Kidney epithelial cell (primary cell): ENCODE results near the gene GPR15. TPM values are rescaled to one million over a fixed set of nuclear protein-coding genes. Genes with fewer than 3 reads are reported as not detected.

Experiments used
- DNase-seq: peaks from one replicate; pipeline ENCODE4 v3.0.0-alpha.2; 2010; ENCODE audit warnings: low read depth
- H3K27me3 ChIP-seq: 2 replicates; pipeline ENCODE4 v1.6.0; 2011; ENCODE audit warnings: low read length; ENCODE audit not compliant: control insufficient read depth, insufficient read depth
- H3K36me3 ChIP-seq: 2 replicates; pipeline ENCODE4 v1.5.1; 2011; ENCODE audit warnings: low read length; ENCODE audit not compliant: control insufficient read depth, insufficient read depth
- H3K4me3 ChIP-seq: 2 replicates; pipeline ENCODE4 v1.5.1; 2011; ENCODE audit warnings: low read depth, mild to moderate bottlenecking, control low read depth, low read length
- total RNA-seq: library from RNA; depleted of rRNA; stranded (reverse); fragments of >200 nt; gene quantifications from 2 replicates; pipeline ENCODE4 v1.2.3, GENCODE V29; 2015
- TF ChIP-seq, protein P1 (sequence below): IDR thresholded peaks from 2 replicates; pipeline ENCODE4 v1.5.1; 2011; ENCODE audit warnings: mild to moderate bottlenecking, moderate library complexity, low read length, control low read depth, inconsistent platforms; ENCODE audit not compliant: insufficient read depth, poor library complexity, severe bottlenecking

The GPR15 gene
- total RNA-seq, 1 donor from 2014 or later = not detected

- TF ChIP-seq, protein P1, sequence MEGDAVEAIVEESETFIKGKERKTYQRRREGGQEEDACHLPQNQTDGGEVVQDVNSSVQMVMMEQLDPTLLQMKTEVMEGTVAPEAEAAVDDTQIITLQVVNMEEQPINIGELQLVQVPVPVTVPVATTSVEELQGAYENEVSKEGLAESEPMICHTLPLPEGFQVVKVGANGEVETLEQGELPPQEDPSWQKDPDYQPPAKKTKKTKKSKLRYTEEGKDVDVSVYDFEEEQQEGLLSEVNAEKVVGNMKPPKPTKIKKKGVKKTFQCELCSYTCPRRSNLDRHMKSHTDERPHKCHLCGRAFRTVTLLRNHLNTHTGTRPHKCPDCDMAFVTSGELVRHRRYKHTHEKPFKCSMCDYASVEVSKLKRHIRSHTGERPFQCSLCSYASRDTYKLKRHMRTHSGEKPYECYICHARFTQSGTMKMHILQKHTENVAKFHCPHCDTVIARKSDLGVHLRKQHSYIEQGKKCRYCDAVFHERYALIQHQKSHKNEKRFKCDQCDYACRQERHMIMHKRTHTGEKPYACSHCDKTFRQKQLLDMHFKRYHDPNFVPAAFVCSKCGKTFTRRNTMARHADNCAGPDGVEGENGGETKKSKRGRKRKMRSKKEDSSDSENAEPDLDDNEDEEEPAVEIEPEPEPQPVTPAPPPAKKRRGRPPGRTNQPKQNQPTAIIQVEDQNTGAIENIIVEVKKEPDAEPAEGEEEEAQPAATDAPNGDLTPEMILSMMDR = no peak
- H3K4me3 ChIP-seq = no peak overlapping the region
- H3K27me3 ChIP-seq = no peaks in the 10 kb centered on the region
- DNase-seq = no peak
- H3K36me3 ChIP-seq = no peaks in the 10 kb centered on the region
Measured at GRCh38 chr3:98540346-98540745, 8.6 kb downstream of the GPR15 start.

DNA sequence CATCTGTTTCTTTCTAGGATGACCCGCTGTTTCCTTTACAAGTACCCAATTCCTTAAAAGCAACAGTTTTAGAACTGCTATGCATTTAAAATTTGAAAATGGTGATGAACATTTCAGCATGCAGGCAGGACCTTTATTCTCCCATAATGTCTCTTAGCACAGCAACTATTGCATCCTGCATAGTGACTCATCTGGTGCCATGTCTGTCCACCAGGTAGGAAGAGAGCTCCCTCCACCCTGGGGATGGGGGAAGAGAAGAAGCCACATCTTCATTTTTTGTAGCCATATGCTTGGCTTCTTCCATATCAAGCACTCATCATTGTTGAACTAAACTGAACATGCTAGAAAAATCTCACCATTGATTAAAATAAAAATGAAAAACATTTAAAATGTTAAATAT lies 9.9 kb downstream of the GPR15 start:
- no peak for DNase-seq
- no peak overlapping the region for H3K4me3 ChIP-seq
- TF ChIP-seq, protein P1 = no peak
- H3K36me3 ChIP-seq = no peaks in the 10 kb centered on the region
- no peaks in the 10 kb centered on the region for H3K27me3 ChIP-seq

DNA sequence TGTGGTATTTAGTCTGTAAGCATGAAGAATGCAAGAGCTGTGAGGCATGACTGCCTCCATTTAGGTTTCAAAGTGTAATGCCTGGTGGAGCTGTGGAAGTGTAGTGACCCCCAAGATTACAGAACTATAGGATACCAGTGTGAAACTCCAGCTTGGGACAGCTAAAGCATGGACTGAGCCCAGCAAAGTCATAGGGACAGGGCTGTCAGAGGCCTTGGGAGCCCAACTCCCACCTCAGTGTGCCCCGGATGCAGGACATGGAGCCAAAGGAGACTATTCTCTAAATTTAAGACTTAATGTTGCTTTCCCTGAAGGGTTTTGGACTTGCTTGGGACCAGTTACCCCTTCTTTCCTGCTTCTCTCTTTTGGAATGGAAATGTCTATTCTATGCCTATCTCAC lies 10.8 kb downstream of the GPR15 start:
- no peak for DNase-seq
- H3K4me3 ChIP-seq = no peak overlapping the region
- TF ChIP-seq, protein P1 = no peak
- no peaks in the 10 kb centered on the region for H3K36me3 ChIP-seq
- H3K27me3 ChIP-seq = no peaks in the 10 kb centered on the region

- peaks cover 3% of the 10 kb centered on the region for H3K27me3 ChIP-seq
- no peaks in the 10 kb centered on the region for H3K36me3 ChIP-seq
- no peak for DNase-seq
- no peak overlapping the region for H3K4me3 ChIP-seq
- TF ChIP-seq, protein P1 = no peak
Measured at GRCh38 chr3:98545940-98546339, 14.2 kb downstream of the GPR15 start.

DNA sequence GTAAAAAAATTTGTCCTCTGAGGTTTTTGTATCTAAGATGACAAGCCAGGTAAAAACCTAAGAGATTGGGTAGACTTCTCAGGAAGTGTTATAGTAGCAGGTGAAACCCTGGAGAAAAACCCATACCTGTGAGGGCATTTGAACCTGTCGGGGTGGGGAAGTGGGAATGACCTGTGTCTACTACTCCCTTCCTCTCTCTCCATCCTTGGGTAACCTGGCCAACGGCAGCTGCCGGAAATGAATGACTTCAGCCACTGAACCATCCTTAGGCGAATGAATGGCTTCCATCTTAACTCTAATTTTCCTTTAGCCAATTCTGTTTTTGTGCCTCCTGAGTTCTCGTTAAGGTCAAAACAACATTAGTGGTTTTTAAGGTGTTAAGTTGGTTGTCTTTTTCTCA lies 16.8 kb downstream of the GPR15 start:
- Histone ChIP-seq H3K36me3 (no peaks in the 10 kb centered on the region), H3K27me3 (peaks cover 3% of the 10 kb centered on the region), H3K4me3 (no peak overlapping the region)
- no peak for DNase-seq
- TF ChIP-seq, protein P1 = no peak

DNA sequence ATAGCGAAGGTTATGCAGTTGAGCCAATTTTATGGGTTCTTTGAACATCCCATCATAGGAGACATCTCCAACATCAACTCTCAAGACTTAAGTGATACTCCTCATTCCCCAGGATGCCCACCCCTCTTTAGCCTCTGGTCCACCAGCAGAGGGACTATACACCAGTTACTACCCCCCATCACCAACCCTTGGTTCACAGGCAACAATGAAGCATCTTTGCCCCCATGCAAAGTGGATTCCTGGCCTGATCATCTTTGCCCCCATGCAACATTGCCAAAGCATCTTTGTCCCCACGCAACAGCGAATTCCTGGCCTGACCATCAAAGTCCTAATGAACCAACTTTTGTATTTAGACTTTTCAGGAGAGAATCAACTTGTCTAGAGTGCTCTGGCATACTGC lies 19.1 kb downstream of the GPR15 start:
- TF ChIP-seq, protein P1 = no peak
- Histone ChIP-seq H3K4me3 (no peak overlapping the region), H3K36me3 (no peaks in the 10 kb centered on the region), H3K27me3 (peaks cover 3% of the 10 kb centered on the region)
- DNase-seq = no peak
